Kidney (tissue), 14 donors: ENCODE data around the gene ZNF524. TPM values are rescaled to one million over a fixed set of nuclear protein-coding genes. Genes with fewer than 3 reads are reported as not detected.

Source experiments
- DNase-seq, 5 donors: peaks; one replicate each; pipeline ENCODE4 v3.0.0-alpha.2; 2013 to 2020
- FAIRE-seq: peaks from 2 replicates; lab custom pipeline; 2012; peaks lifted over from hg19 to GRCh38; lab: Jason Lieb, UNC
- H3K27ac ChIP-seq, 2 donors: one replicate each; pipeline ENCODE4 v1.7.0; 2013; ENCODE audit warnings: low read depth in 2 of 2, low read length in 2 of 2, inconsistent platforms in 1 of 2
- H3K27me3 ChIP-seq: one replicate; pipeline ENCODE4 v1.7.1; 2013; ENCODE audit warnings: low read length, inconsistent platforms; ENCODE audit not compliant: control insufficient read depth, insufficient read depth
- H3K36me3 ChIP-seq, 3 donors: one replicate each; pipeline versions ENCODE4 v1.7.0 to v1.7.1; 2013; ENCODE audit warnings: low read length in 3 of 3, control low read depth in 1 of 3, inconsistent platforms in 1 of 3; ENCODE audit not compliant: insufficient read depth in 3 of 3, control insufficient read depth in 2 of 3
- H3K4me1 ChIP-seq, 3 donors: one replicate each; pipeline versions ENCODE4 v1.7.0 to v1.7.1; 2013; ENCODE audit warnings: low read length in 3 of 3, inconsistent platforms in 1 of 3, low read depth in 1 of 3; ENCODE audit not compliant: control insufficient read depth in 2 of 3, insufficient read depth in 2 of 3
- H3K4me3 ChIP-seq, 3 donors: one replicate each; pipeline versions ENCODE4 v1.7.0 to v1.8.1; 2013; ENCODE audit warnings: low read length in 3 of 3, control low read depth in 1 of 3, inconsistent platforms in 1 of 3
- H3K9ac ChIP-seq, 3 donors: one replicate each; pipeline versions ENCODE4 v1.7.0 to v1.7.1; 2013; ENCODE audit warnings: low read length in 3 of 3, control low read depth in 1 of 3, inconsistent platforms in 1 of 3
- H3K9me3 ChIP-seq, 3 donors: one replicate each; pipeline versions ENCODE4 v1.7.0 to v1.7.1; 2013; ENCODE audit warnings: low read length in 3 of 3, control low read depth in 1 of 3, inconsistent platforms in 1 of 3; ENCODE audit not compliant: control insufficient read depth in 2 of 3, insufficient read depth in 1 of 3
- intact Hi-C: fragments of 100-400 bp; cut with DNase I; formaldehyde crosslinking; loops from one replicate; pipeline ENCODE4 v1.11.1; 2022
- polyA plus RNA-seq: library from polyadenylated mRNA; stranded (reverse); fragments of 350-450 nt; fragmentation: Illumina TruSeq; extraction: RNeasy Lipid Tissue Mini Kit (QIAGEN cat#74804); gene quantifications from one replicate; pipeline ENCODE4 v1.2.3, GENCODE V29; 2014; ENCODE audit warnings: low read depth, low replicate concordance; ENCODE audit not compliant: insufficient read depth
- total RNA-seq: library from RNA; stranded (reverse); fragmentation: NEBNext Ultra II Directional; extraction: Animal tissue kit (Norgen Biotek cat#: 25700); gene quantifications from one replicate; pipeline ENCODE4 v1.2.1, GENCODE V29; 2021
- TF ChIP-seq, protein P1 (sequence below): IDR thresholded peaks from 3 replicates; pipeline ENCODE4 v1.5.1; 2012; ENCODE audit warnings: mild to moderate bottlenecking, moderate library complexity, borderline replicate concordance; ENCODE audit not compliant: insufficient read depth; ENCODE audit errors: extremely low read depth
- donor health status: control.
- donor health status: control.
- donor health status: control.
- donor health status: control.
- donor health status: control.
- donor health status: DM: yes; HTN: yes; CAD: no.
- donor health status: Normal renal cell carcinoma (clear cell type).

Gene ZNF524
- total and polyA plus RNA-seq, 2 donors from 2014 or later: 22.9 to 32.6 TPM

DNA sequence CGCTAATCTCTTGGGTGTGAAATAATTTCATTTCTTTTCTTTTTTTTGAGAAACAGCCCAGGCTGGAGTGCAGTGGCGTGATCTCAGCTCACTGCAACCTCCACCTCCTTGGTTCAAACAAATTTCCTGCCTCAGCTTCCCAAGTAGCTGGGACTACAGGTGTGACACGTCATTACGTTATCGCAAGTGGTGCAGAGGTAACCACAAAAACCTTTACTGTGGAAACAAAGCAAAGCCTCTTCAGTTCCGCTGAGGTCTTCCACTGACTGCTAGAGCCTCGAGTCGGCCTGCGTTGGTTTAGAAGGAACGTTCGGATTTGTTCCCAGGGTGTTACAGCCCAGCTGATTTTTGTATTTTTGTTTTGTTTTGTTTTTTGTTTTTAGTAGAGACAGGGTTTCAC is 26.3 kb downstream of the ZNF524 start:
- no peak overlapping the region for H3K4me3 ChIP-seq
- H3K36me3 ChIP-seq: no peaks in the 10 kb centered on the region
- H3K4me1 ChIP-seq: peaks cover 2 to 6% (median 5%) of the 10 kb centered on the region in 3 donors
- intact Hi-C loops: no loop called here
- DNase-seq (no peak), FAIRE-seq (no peak)
- H3K27ac ChIP-seq: no peak overlapping the region
- TF ChIP-seq, protein P1, sequence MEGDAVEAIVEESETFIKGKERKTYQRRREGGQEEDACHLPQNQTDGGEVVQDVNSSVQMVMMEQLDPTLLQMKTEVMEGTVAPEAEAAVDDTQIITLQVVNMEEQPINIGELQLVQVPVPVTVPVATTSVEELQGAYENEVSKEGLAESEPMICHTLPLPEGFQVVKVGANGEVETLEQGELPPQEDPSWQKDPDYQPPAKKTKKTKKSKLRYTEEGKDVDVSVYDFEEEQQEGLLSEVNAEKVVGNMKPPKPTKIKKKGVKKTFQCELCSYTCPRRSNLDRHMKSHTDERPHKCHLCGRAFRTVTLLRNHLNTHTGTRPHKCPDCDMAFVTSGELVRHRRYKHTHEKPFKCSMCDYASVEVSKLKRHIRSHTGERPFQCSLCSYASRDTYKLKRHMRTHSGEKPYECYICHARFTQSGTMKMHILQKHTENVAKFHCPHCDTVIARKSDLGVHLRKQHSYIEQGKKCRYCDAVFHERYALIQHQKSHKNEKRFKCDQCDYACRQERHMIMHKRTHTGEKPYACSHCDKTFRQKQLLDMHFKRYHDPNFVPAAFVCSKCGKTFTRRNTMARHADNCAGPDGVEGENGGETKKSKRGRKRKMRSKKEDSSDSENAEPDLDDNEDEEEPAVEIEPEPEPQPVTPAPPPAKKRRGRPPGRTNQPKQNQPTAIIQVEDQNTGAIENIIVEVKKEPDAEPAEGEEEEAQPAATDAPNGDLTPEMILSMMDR: no peak
- no peak overlapping the region for H3K9ac ChIP-seq
- H3K9me3 ChIP-seq: no peaks in the 10 kb centered on the region
- H3K27me3 ChIP-seq: no peaks in the 10 kb centered on the region

DNA sequence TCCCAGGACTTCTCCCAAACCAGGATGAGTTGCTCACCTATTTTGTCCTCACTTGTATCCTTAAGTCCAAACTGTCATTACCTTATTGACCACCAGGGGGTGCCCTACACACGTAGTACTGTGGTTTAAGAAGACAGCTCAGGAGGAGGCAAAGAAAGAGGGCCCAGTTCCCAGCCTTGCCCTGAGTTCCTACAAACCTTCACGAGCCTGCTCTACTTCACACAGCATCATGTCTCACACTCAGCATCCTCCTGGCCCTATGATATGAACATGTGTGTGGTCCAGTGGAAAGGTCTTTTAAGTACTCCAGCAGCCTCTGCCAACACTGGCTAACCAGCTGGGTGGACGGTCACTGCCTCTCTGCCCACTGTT is 32.4 kb downstream of the ZNF524 start:
- Histone ChIP-seq H3K4me1 (peaks cover 3 to 18% (median 7%) of the 10 kb centered on the region in 3 donors), H3K4me3 (no peak overlapping the region), H3K36me3 (no peaks in the 10 kb centered on the region), H3K27ac (no peak overlapping the region), H3K9ac (peak overlapping the region in 1 of 3 donors; percentile 41), H3K27me3 (no peaks in the 10 kb centered on the region), H3K9me3 (no peaks in the 10 kb centered on the region)
- FAIRE-seq (no peak), DNase-seq (peak in 4 of 5 donors; percentile 91 to 96 (median 93))
- TF ChIP-seq, protein P1: peak; percentile 94
- intact Hi-C loops: no loop called here

DNA sequence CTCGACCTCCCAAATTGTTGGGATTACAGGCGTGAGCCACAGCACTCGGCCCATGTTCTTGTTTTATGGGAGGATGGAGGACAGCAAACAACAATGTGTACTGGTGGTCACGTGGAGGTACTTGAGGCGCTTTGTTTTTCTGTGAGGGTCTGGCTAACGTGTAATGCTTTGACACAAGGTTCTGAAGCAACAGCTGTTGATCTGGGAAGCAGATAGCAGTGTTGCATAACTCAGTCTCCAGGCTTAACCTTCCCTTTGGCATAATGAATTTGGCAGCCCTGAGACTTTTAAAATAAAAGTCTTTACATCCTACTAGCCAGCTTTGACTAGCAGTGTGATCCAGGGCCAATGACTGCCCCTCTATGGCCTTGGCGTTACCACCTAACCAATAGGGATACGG is 33.8 kb downstream of the ZNF524 start:
- FAIRE-seq: no peak
- H3K27ac ChIP-seq: no peak overlapping the region
- intact Hi-C loops: no loop called here
- peaks cover 3 to 18% (median 7%) of the 10 kb centered on the region in 3 donors for H3K4me1 ChIP-seq
- H3K27me3 ChIP-seq: no peaks in the 10 kb centered on the region
- H3K9ac ChIP-seq: peak overlapping the region in 1 of 3 donors; percentile 55
- no peak overlapping the region for H3K4me3 ChIP-seq
- H3K36me3 ChIP-seq: no peaks in the 10 kb centered on the region
- no peaks in the 10 kb centered on the region for H3K9me3 ChIP-seq
- no peak for DNase-seq
- TF ChIP-seq, protein P1: no peak

DNA sequence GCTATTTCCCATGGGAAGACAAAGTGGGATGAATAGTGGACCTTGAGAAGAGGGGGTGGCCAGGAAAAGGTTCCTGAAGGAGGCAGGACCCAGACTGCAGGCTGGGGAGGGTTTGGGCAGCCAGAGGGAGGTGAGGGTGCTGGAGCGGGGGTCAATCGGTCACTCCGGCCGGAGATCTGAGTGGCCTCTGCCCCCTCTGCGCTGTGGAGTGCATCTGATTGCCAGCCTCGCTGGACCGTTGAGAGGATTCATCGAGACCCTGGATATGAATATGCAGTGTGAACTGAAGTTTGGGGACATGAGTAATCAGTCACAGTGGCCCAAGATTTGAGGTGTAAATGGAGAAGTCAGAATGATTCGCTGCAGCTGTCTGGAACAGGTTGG is 35.2 kb downstream of the ZNF524 start:
- Histone ChIP-seq H3K9me3 (no peaks in the 10 kb centered on the region), H3K4me1 (peaks cover 3 to 28% (median 7%) of the 10 kb centered on the region in 3 donors), H3K27me3 (no peaks in the 10 kb centered on the region), H3K36me3 (no peaks in the 10 kb centered on the region), H3K4me3 (peak overlapping the region; percentile 95 to 100 (median 97)), H3K27ac (peak overlapping the region; percentile 97), H3K9ac (peak overlapping the region; percentile 98 to 100 (median 100))
- TF ChIP-seq, protein P1: no peak
- intact Hi-C loops: no loop called here
- DNase-seq: peak in 1 of 5 donors; percentile 75
- no peak for FAIRE-seq
